Common myeloid progenitor, CD34-positive (primary cell): Measurements from ENCODE around the gene SEMA4D.

Source experiments
- CTCF ChIA-PET: fragments of 350-600 bp; sonication (Branson Sonifier 250); formaldehyde crosslinking; loops from one replicate; lab custom pipeline; 2021; ENCODE audit warnings: antibody characterized with exemption; lab: Charles Lee
- POLR2A ChIA-PET: fragments of 350-600 bp; sonication (Branson Sonifier 250); formaldehyde crosslinking; loops from one replicate; lab custom pipeline; 2021; ENCODE audit warnings: antibody characterized with exemption; lab: Charles Lee
- DNase-seq, 3 donors: peaks; one replicate each; pipeline versions ENCODE4 v3.0.0 to v3.0.0-alpha.2; 2013
- H3K27ac ChIP-seq, 2 experiments: 1 replicate in 1 of 2; 2 replicates in 1 of 2; pipeline ENCODE4 v1.7.0; 2013; ENCODE audit warnings: inconsistent platforms in 2 of 2, low read length in 2 of 2, mild to moderate bottlenecking in 2 of 2, low read depth in 1 of 2, moderate library complexity in 1 of 2; ENCODE audit not compliant: severe bottlenecking in 2 of 2, insufficient read depth in 1 of 2, poor library complexity in 1 of 2
- H3K27me3 ChIP-seq, 5 experiments: replicated peaks in 2 of 5; 1 replicate in 3 of 5; 2 replicates in 2 of 5; pipeline versions ENCODE4 v1.6.1 to v1.7.0; 2013; ENCODE audit warnings: low read length in 4 of 5, mild to moderate bottlenecking in 2 of 5, moderate library complexity in 2 of 5, inconsistent platforms in 1 of 5; ENCODE audit not compliant: insufficient read depth in 5 of 5, control insufficient read depth in 4 of 5
- H3K36me3 ChIP-seq, 4 experiments: 1 replicate in 2 of 4; 2 replicates in 2 of 4; pipeline versions ENCODE4 v1.6.1 to v1.7.0; 2013; ENCODE audit warnings: low read length in 3 of 4, control low read depth in 1 of 4, mild to moderate bottlenecking in 1 of 4; ENCODE audit not compliant: control insufficient read depth in 4 of 4, insufficient read depth in 4 of 4
- H3K4me1 ChIP-seq, 4 experiments: 1 replicate in 3 of 4; 2 replicates in 1 of 4; pipeline versions ENCODE4 v1.6.1 to v1.7.1; 2013; ENCODE audit warnings: low read length in 3 of 4, mild to moderate bottlenecking in 3 of 4, control low read depth in 1 of 4, inconsistent platforms in 1 of 4, moderate library complexity in 1 of 4; ENCODE audit not compliant: control insufficient read depth in 4 of 4, insufficient read depth in 4 of 4; ENCODE audit errors: control extremely low read depth in 1 of 4
- H3K4me3 ChIP-seq, 7 experiments: 1 replicate in 4 of 7; 2 replicates in 3 of 7; pipeline versions ENCODE4 v1.5.1 to v1.7.0; 2013; ENCODE audit warnings: mild to moderate bottlenecking in 7 of 7, low read length in 6 of 7, moderate library complexity in 6 of 7, inconsistent platforms in 2 of 7, low read depth in 2 of 7, control low read depth in 1 of 7; ENCODE audit not compliant: insufficient read depth in 4 of 7, control insufficient read depth in 1 of 7; ENCODE audit errors: extremely low read depth in 1 of 7
- H3K9me3 ChIP-seq, 5 experiments: 1 replicate in 4 of 5; 2 replicates in 1 of 5; pipeline versions ENCODE4 v1.6.1 to v1.7.1; 2013; ENCODE audit warnings: low read length in 4 of 5, mild to moderate bottlenecking in 2 of 5, inconsistent platforms in 1 of 5, low read depth in 1 of 5, moderate library complexity in 1 of 5; ENCODE audit not compliant: control insufficient read depth in 4 of 5, insufficient read depth in 2 of 5; ENCODE audit errors: control extremely low read depth in 1 of 5
- WGBS: methylation state at CpG from one replicate; pipeline ENCODE4 v1.1.5; 2013; ENCODE audit not compliant: insufficient coverage; 5-methylcytosine and 5-hydroxymethylcytosine counted together

The SEMA4D gene

DNA sequence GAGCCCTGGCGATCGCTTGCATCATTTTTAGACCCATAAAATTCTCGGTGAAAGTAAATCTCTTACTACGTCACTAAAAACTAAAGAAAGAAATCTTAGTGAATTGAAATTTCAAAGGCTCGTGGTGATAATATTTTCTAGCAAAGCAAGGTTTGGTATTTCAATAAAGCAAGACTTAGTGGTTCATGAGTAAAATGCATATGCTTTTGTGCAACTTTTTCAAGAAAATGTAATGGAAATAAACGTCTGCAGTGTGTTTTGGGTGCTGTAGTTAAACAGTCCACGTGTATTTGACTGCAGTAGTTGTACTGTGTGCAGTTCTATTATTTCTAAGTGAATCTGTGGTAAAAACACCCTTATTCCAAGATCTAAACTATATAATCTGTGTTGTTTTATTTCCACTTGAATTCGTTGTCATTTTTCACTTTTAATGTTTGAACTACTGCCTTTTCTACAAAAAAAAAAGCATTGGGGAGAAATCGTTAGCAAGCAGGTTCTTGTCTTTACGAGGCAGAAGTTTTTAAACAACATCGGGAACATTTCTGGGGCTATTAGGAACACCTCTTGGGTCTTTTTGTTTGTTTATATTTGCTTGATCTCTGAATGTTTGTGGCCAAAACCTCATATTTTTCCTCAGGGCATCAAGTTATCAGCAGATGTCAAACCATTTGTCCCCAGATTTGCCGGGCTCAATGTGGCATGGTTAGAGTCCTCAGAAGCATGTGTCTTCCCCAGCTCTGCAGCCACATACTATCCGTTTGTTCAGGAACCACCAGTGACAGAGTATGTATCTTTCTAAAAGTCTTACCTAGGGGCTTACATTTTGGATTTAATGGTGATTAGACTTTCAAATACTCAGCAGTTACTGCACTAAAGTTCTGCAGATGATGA, 178.7 kb downstream of the SEMA4D start:
- CTCF ChIA-PET: interaction anchor here (0.9 to 1.2 kb wide), 2 partner anchors 170 to 232 kb away, joined by 3 to 4 read pairs; no protein-coding TSS in a partner anchor
- H3K4me1 ChIP-seq: peaks cover 23 to 43% (median 28%) of the 10 kb centered on the region in 4 experiments
- H3K4me3 ChIP-seq: peak overlapping the region in 6 of 7 experiments; percentile 75 to 95 (median 81)
- 17% methylated on average over 2 of the region's 13 CpGs for WGBS
- no peaks in the 10 kb centered on the region for H3K9me3 ChIP-seq
- H3K27me3 ChIP-seq: no peaks in the 10 kb centered on the region
- H3K27ac ChIP-seq: peak overlapping the region; percentile 97 to 99
- POLR2A ChIA-PET: interaction anchor here (0.6 to 1.3 kb wide), 2 partner anchors 9 to 97 kb away, joined by 3 to 9 read pairs; no protein-coding TSS in a partner anchor
- DNase-seq: peak in 1 of 3 donors; percentile 37
- peaks cover 6 to 34% (median 23%) of the 10 kb centered on the region in 4 experiments for H3K36me3 ChIP-seq

DNA sequence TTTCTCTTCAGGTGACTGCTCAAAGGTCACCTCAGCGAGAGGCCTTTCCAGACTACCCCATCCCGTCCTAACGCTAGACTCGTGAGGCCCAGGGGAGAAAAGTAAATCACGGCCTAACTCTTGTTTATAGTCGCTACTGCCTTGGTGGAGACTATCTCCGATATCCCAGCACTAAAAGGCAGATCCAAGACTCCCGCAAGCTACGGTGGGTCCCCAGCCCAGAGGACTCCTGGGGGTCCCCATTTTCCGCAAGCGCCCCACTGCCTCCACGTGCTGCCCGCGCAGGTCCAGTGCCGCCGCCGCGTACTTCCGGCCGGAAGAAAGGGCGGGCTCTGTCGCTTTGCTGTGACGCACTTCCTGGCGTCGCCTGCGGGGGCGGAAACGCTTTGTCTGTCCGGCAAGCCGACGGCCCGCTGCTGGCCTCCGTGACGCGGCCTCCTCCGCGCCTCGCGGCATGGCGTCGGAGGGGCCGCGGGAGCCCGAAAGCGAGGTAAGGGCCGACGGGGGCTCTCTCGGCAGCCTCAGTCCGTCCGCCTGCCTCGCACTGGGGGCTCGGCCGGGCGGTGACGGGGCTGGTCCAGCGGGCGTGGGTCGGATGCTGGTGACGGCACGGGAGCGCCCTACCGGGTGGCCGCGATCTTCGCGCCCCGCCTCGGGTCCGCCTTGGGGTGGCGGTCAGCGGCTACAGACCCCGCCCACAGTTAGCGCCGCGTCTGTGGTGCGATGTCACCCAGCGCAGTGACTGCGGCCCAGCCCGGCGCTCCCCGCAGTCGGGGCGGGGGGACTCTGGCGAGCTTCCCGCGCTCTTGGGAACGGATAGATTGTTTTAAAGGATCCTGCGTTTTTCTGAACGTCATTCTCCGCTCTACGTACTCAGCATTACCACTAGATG, 179.5 kb downstream of the SEMA4D start, which contains the start of gene SECISBP2:
Gene SECISBP2 (plus strand): TSS at position 378 of the 892 bp plus-strand sequence. CDS start 77 bp downstream, at position 455.
- POLR2A ChIA-PET: interaction anchor here (0.6 to 1.3 kb wide), 2 partner anchors 8 to 98 kb away, joined by 3 to 9 read pairs; no protein-coding TSS in a partner anchor
- under 1% methylated on average over 81 of the region's 91 CpGs for WGBS
- CTCF ChIA-PET: interaction anchor here (0.9 to 1.2 kb wide), 2 partner anchors 171 to 233 kb away, joined by 3 to 4 read pairs; no protein-coding TSS in a partner anchor

GRCh38 chr9:89317282-89317681, 180.6 kb downstream of the SEMA4D start:
- Histone ChIP-seq H3K4me1 (peaks cover 39 to 59% (median 46%) of the 10 kb centered on the region in 4 experiments), H3K36me3 (peaks cover 5 to 38% (median 19%) of the 10 kb centered on the region in 4 experiments), H3K9me3 (no peaks in the 10 kb centered on the region), H3K27me3 (no peaks in the 10 kb centered on the region), H3K27ac (peak overlapping the region; percentile 2 to 99), H3K4me3 (peak overlapping the region in 2 of 7 experiments; percentile 80 to 85)
- DNase-seq: no peak
- POLR2A ChIA-PET: no interaction called here
- CTCF ChIA-PET: no interaction called here
- 93% methylated on average over 4 of the region's 4 CpGs for WGBS

More for the DNA sequence above, 179.5 kb downstream of the SEMA4D start, which contains the start of gene SECISBP2:
- no peaks in the 10 kb centered on the region for H3K9me3 ChIP-seq
- peak within 1 kb of the TSS; percentile 97 to 99 for H3K27ac ChIP-seq
- H3K27me3 ChIP-seq: no peaks in the 10 kb centered on the region
- H3K4me1 ChIP-seq: peaks cover 31 to 52% (median 37%) of the 10 kb centered on the region in 4 experiments
- peak within 1 kb of the TSS; percentile 75 to 95 (median 82) for H3K4me3 ChIP-seq
- DNase-seq: peak; percentile 96 to 98 (median 98)
- H3K36me3 ChIP-seq: peaks cover 5 to 39% (median 20%) of the 10 kb centered on the region in 4 experiments

DNA sequence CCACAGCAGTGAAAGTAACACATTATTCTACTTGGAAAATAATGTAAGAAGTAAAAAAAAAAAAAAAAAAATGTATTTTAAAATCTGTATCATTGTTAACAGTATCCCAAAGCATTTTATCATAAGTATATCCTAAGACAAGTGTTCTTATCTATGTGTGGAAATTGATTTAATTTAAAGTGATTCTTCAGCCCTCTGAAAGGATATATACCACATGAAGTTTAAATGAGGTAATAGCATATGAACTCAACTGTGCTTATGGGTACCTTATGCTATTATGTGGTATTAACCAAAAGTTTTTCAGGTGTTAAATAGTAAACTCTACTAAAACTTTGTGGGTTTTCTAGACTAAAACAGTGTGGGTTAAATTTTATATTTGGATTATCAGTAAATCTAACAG, 182.4 kb downstream of the SEMA4D start:
- Histone ChIP-seq H3K36me3 (peaks cover 5 to 36% (median 17%) of the 10 kb centered on the region in 4 experiments), H3K4me3 (no peak overlapping the region), H3K4me1 (peaks cover 39 to 55% (median 48%) of the 10 kb centered on the region in 4 experiments), H3K27ac (peak overlapping the region in 1 of 2 experiments; percentile 99), H3K9me3 (no peaks in the 10 kb centered on the region), H3K27me3 (no peaks in the 10 kb centered on the region)
- POLR2A ChIA-PET: no interaction called here
- CTCF ChIA-PET: interaction anchor here (0.6 kb wide), 1 partner anchor 95 kb away, joined by 3 read pairs; no protein-coding TSS in a partner anchor
- DNase-seq: no peak

GRCh38 chr9:89314955-89315354, 183.0 kb downstream of the SEMA4D start:
- ChIA-PET POLR2A (no interaction called here), CTCF (interaction anchor here (0.6 kb wide), 1 partner anchor 95 kb away, joined by 3 read pairs; no protein-coding TSS in a partner anchor)
- Histone ChIP-seq H3K9me3 (no peaks in the 10 kb centered on the region), H3K27me3 (no peaks in the 10 kb centered on the region), H3K4me1 (peaks cover 36 to 52% (median 47%) of the 10 kb centered on the region in 4 experiments), H3K27ac (peak overlapping the region in 1 of 2 experiments; percentile 99), H3K4me3 (peak overlapping the region in 3 of 7 experiments; percentile 28 to 39 (median 36)), H3K36me3 (peaks cover 5 to 36% (median 16%) of the 10 kb centered on the region in 4 experiments)
- no peak for DNase-seq
- 100% methylated on average over 1 of the region's 1 CpG for WGBS

GRCh38 chr9:89313842-89314241, 184.1 kb downstream of the SEMA4D start:
- Histone ChIP-seq H3K27ac (peak overlapping the region; percentile 17 to 99), H3K4me1 (peaks cover 33 to 51% (median 43%) of the 10 kb centered on the region in 4 experiments), H3K9me3 (no peaks in the 10 kb centered on the region), H3K27me3 (no peaks in the 10 kb centered on the region), H3K36me3 (peaks cover 5 to 36% (median 16%) of the 10 kb centered on the region in 4 experiments), H3K4me3 (peak overlapping the region in 4 of 7 experiments; percentile 3 to 100 (median 87))
- POLR2A ChIA-PET: interaction anchor here (1.4 kb wide), 1 partner anchor 235 kb away, joined by 3 read pairs; no protein-coding TSS in a partner anchor
- DNase-seq: no peak
- WGBS: no CpG with 5 or more reads among the region's 1 CpG
- CTCF ChIA-PET: no interaction called here
